Right lobe of liver (tissue), 6 donors: Measurements from ENCODE around the gene ADTRP. TPM values are rescaled to one million over a fixed set of nuclear protein-coding genes. Genes with fewer than 3 reads are reported as not detected.

Experiments used
- ATAC-seq, 4 donors: fragments of 200-7000 bp; cut with Tn5 transposase; one replicate each; pipeline ENCODE4 v1.9.1; 2020; ENCODE audit warnings: mild to moderate bottlenecking in 4 of 4, moderate library complexity in 4 of 4
- DNase-seq, 3 donors: peaks; one replicate each; pipeline ENCODE4 v3.0.0-alpha.2; 2020
- H3K27ac ChIP-seq, 3 donors: fragments of 200-600 bp; one replicate each; pipeline ENCODE4 v1.8.0; 2022
- H3K27me3 ChIP-seq, 2 donors: fragments of 200-600 bp; one replicate each; pipeline ENCODE4 v1.8.0; 2022
- H3K36me3 ChIP-seq, 4 donors: fragments of 200-600 bp; sonication (generic) in 1 of 4; one replicate each; pipeline versions ENCODE4 v1.5.1 to v1.8.0; 2017 to 2022; ENCODE audit warnings: control low read depth in 1 of 4
- H3K4me1 ChIP-seq, 4 donors: fragments of 200-600 bp; sonication (generic) in 1 of 4; one replicate each; pipeline versions ENCODE4 v1.5.1 to v1.8.0; 2017 to 2022; ENCODE audit warnings: control low read depth in 1 of 4
- H3K4me3 ChIP-seq, 3 donors: fragments of 200-600 bp; one replicate each; pipeline ENCODE4 v1.8.0; 2022
- H3K9me3 ChIP-seq, 4 donors: fragments of 200-600 bp; sonication (generic) in 1 of 4; one replicate each; pipeline versions ENCODE4 v1.5.1 to v1.8.0; 2017 to 2022; ENCODE audit warnings: control low read depth in 1 of 4
- CTCF ChIP-seq, 4 donors: fragments of 200-600 bp in 3 of 4; fragments of 450-650 bp in 1 of 4; IDR thresholded peaks; one replicate each; pipeline versions ENCODE4 v1.5.1 to v1.8.0; 2016 to 2022; ENCODE audit warnings: antibody characterized with exemption in 4 of 4, mild to moderate bottlenecking in 2 of 4
- POLR2A ChIP-seq: fragments of 450-650 bp; IDR thresholded peaks from one replicate; pipeline ENCODE4 v1.6.1; 2017; ENCODE audit warnings: antibody characterized with exemption, mild to moderate bottlenecking
- whole genome bisulfite sequencing: methylation state at CpG from one replicate; pipeline ENCODE4 v1.1.6; 2018; ENCODE audit warnings: low coverage, low lambda C conversion rate; ENCODE audit not compliant: insufficient coverage; ENCODE audit errors: missing lambda C conversion rate; 5-methylcytosine and 5-hydroxymethylcytosine counted together
- intact Hi-C, 2 donors: fragments of 100-400 bp; cut with DNase I; formaldehyde crosslinking; loops; one replicate each; pipeline versions ENCODE4 v1.11.2 to v1.14.1; 2022
- total RNA-seq, 6 experiments: library from RNA; depleted of rRNA in 2 of 6; stranded (reverse); fragments of >200 nt in 2 of 6; fragmentation: NEBNext Ultra II Directional in 3 of 6; extraction: Animal tissue kit (Norgen Biotek cat#: 25700) in 3 of 6; gene quantifications; one replicate each; pipeline versions ENCODE4 v1.1.0 to v1.2.4, GENCODE V29; 2016 to 2023
- donor health status: DM: no; HTN: yes; CAD: no.
- donor health status: DM: no; HTN: no; CAD: no.
- donor health status: DM: no; HTN: no; CAD: no.
- donor health status: DM: no; HTN: yes; CAD: no.
- donor health status: DM: no; HTN: yes; CAD: no.

ADTRP gene
- total RNA-seq, 6 experiments from 2014 or later: 0.46 to 1.9 (median 0.92) TPM; not detected in 1

DNA sequence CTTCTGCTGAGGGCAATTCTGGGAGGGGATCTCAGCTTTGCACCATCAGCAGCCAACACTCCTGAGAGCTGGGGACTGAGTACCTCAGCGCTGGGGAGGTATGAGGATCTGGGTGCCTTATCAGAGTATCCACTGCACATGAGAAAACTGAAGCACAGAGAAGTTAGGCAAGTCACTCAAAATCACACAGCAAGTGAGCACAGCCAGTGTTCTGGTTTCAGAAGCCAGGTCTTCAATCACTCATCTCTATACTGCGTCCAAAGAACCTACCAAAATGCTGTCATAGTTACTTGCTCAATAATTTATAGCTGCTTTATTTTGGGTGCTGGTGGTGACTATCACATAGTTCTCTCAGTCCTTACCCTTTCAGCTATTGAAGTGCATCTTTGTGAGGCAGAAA, 5.0 kb downstream of the ADTRP start:
- Histone ChIP-seq H3K9me3 (no peaks in the 10 kb centered on the region), H3K36me3 (no peaks in the 10 kb centered on the region), H3K27ac (no peak overlapping the region), H3K27me3 (no peaks in the 10 kb centered on the region), H3K4me1 (no peaks in the 10 kb centered on the region), H3K4me3 (no peak overlapping the region)
- DNase-seq (no peak), ATAC-seq (no peak)
- 100% methylated on average over 1 of the region's 2 CpGs for WGBS
- intact Hi-C loops: no loop called here
- TF ChIP-seq CTCF (IDR thresholded peaks at IDR 0.05) (no peak), POLR2A (no peak)

DNA sequence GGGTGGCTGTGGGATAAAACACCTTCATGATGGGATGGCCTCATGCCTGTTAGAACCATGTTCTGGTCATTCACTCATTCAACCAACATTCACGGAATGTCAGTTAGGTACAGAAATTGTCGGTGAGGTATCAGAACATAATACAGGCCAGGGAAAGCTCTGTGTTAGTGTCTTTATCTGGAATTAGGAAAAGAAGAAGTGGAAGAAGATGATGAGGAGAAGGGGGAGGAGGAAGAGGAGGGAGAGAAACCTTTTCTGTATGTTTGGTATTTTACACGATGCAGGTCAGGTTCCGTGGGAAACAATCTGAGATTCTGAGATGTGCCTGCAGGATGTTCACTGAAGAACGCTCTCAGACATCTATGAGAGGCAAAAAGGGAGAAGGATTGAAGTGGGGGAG, 5.6 kb downstream of the ADTRP start:
- H3K27ac ChIP-seq: no peak overlapping the region
- H3K4me1 ChIP-seq: no peaks in the 10 kb centered on the region
- WGBS: 81% methylated on average over 5 of the region's 5 CpGs
- no peaks in the 10 kb centered on the region for H3K9me3 ChIP-seq
- H3K27me3 ChIP-seq: no peaks in the 10 kb centered on the region
- H3K36me3 ChIP-seq: no peaks in the 10 kb centered on the region
- H3K4me3 ChIP-seq: no peak overlapping the region
- TF ChIP-seq CTCF (IDR thresholded peaks at IDR 0.05): no peak
- no peak for TF ChIP-seq POLR2A
- DNase-seq: no peak
- intact Hi-C loops: no loop called here
- no peak for ATAC-seq

- H3K27me3 ChIP-seq: no peaks in the 10 kb centered on the region
- no peaks in the 10 kb centered on the region for H3K9me3 ChIP-seq
- H3K27ac ChIP-seq: no peak overlapping the region
- no peak for TF ChIP-seq POLR2A
- no peak for TF ChIP-seq CTCF (IDR thresholded peaks at IDR 0.05)
- H3K4me3 ChIP-seq: no peak overlapping the region
- intact Hi-C loops: no loop called here
- 88% methylated on average over 10 of the region's 10 CpGs for WGBS
- no peaks in the 10 kb centered on the region for H3K36me3 ChIP-seq
- no peaks in the 10 kb centered on the region for H3K4me1 ChIP-seq
- ATAC-seq: no peak
- no peak for DNase-seq
These were observed 6.3 kb downstream of the ADTRP start for GRCh38 chr6:11772109-11772825.

DNA sequence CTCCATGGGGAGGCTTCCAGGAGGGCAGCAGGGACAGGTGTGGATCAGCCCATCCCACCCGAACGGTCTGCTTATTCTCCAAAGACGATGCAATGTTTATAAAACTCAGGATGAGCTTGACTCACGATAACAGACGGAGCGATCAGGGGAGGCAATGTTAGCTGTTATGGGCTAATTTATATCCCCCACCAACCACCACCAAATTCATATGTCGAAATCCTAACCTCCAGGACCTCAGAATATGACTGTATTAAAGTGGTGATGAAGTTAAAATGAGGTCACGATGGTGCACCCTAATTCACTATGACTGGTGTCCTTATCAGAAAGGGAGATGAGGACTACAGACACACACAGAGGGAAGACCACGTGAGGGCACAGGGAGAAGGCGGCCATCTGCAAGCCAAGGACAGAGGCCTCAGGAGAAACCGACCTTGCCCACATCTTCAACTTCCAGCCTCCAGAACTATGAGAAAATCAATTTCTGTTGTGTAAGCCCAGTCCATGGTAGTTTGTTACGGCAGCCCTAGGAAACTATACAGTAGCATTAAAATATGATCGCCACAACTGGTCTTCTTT, 7.0 kb downstream of the ADTRP start:
- WGBS: 87% methylated on average over 10 of the region's 13 CpGs
- Histone ChIP-seq H3K9me3 (no peaks in the 10 kb centered on the region), H3K4me3 (no peak overlapping the region), H3K36me3 (no peaks in the 10 kb centered on the region), H3K27ac (peak overlapping the region; percentile 29 to 43 (median 37)), H3K27me3 (no peaks in the 10 kb centered on the region), H3K4me1 (no peaks in the 10 kb centered on the region)
- TF ChIP-seq POLR2A (no peak), CTCF (IDR thresholded peaks at IDR 0.05) (no peak)
- DNase-seq: no peak
- no peak for ATAC-seq
- intact Hi-C loops: no loop called here
